ENCODE results near the gene ARHGAP28.

- TF ChIP-seq CTCF (IDR thresholded peaks at IDR 0.05) (no peak), POLR2A (IDR thresholded peaks at IDR 0.05) (no peak)
Measured at GRCh38 chr18:6820314-6820713, 90.8 kb downstream of the ARHGAP28 start.
